ENCODE results near the gene KLHL29. TPM values are rescaled to one million over a fixed set of nuclear protein-coding genes. Genes with fewer than 3 reads are reported as not detected.

The KLHL29 gene
- total RNA-seq, 1 experiment from 2014 or later = 2.4 TPM

GRCh38 chr2:23453836-23454460 lies 69.0 kb downstream of the KLHL29 start:
- H3K4me1 Mint-ChIP-seq = peaks cover 2 to 11% of the 10 kb centered on the region in 2 experiments; a peak in 2 of 4 replicates
- H3K4me2 ChIP-seq (ENCODE audit: insufficient read depth, insufficient read length, low read length) = no peak overlapping the region
- H3K79me1 ChIP-seq (ENCODE audit: insufficient read depth, low read depth, low read length, poor library complexity, severe bottlenecking) = no peaks in the 10 kb centered on the region
- no peak overlapping the region for H3K4ac ChIP-seq (ENCODE audit: low read depth, low read length)
- H3K27me3 Mint-ChIP-seq (ENCODE audit: low read depth) = no peaks in the 10 kb centered on the region
- H3K9me3 Mint-ChIP-seq = no peaks in the 10 kb centered on the region
- no peak overlapping the region for H4K8ac ChIP-seq (replicated peaks; ENCODE audit: insufficient read length, low read depth, low read length)
- H2BK12ac ChIP-seq (ENCODE audit: insufficient read length, low read depth, low read length) = no peak overlapping the region
- H2BK15ac ChIP-seq (ENCODE audit: low read depth, low read length) = no peak overlapping the region
- no peak overlapping the region for H2BK20ac ChIP-seq (ENCODE audit: low read depth, low read length, poor library complexity, severe bottlenecking)
- no peak overlapping the region for H4K91ac ChIP-seq (ENCODE audit: insufficient read length, low read depth, low read length)
- no peaks in the 10 kb centered on the region for H3K9me3 ChIP-seq (ENCODE audit: control insufficient read depth, low read depth, low read length)
- H3K79me2 ChIP-seq (ENCODE audit: insufficient read depth, low read length) = no peaks in the 10 kb centered on the region
- H3K4me1 ChIP-seq (ENCODE audit: insufficient read depth, low read length) = no peaks in the 10 kb centered on the region; the same call in 1 of the 2 replicates
- no peak overlapping the region for H3K14ac ChIP-seq (ENCODE audit: insufficient read depth, low read length)
- H3T11ph ChIP-seq (ENCODE audit: low read length) = no peak overlapping the region
- no CpG with 5 or more reads among the region's 10 CpGs for WGBS (ENCODE audit: extremely low coverage, insufficient read length, low lambda C conversion rate)
- H2BK120ac ChIP-seq (ENCODE audit: low read depth, low read length, poor library complexity, severe bottlenecking) = no peak overlapping the region
- H3K27me3 ChIP-seq (ENCODE audit: insufficient read depth, low read length) = no peaks in the 10 kb centered on the region
- TF ChIP-seq CTCF (conservative IDR thresholded peaks at IDR 0.05) = no peak
- no peak overlapping the region for H3K27ac ChIP-seq (ENCODE audit: insufficient read length, low read depth, low read length)
- H3K9ac ChIP-seq (ENCODE audit: extremely low read depth, insufficient read length, low read length) = no peak overlapping the region
- no peak overlapping the region for H3K4me3 Mint-ChIP-seq
- no peak overlapping the region for H3K23ac ChIP-seq (ENCODE audit: insufficient read length, low read depth, low read length)
- H4K5ac ChIP-seq (ENCODE audit: insufficient read length, low read depth, low read length) = no peak overlapping the region
- no peaks in the 10 kb centered on the region for H4K20me1 ChIP-seq (ENCODE audit: control insufficient read depth, insufficient read depth, insufficient read length)
- H2AK5ac ChIP-seq (ENCODE audit: insufficient read length, low read length) = no peak overlapping the region
- no peak overlapping the region for H2BK5ac ChIP-seq (ENCODE audit: insufficient read length, low read length)
- no peak overlapping the region for H3K18ac ChIP-seq (ENCODE audit: insufficient read length, low read depth, low read length)
- H3K23me2 ChIP-seq (ENCODE audit: insufficient read length, low read depth, low read length, poor library complexity, severe bottlenecking) = peaks cover 3% of the 10 kb centered on the region
- H3K27ac Mint-ChIP-seq = no peak overlapping the region
- no peaks in the 10 kb centered on the region for H3K36me3 Mint-ChIP-seq (ENCODE audit: insufficient read depth in 1 of 3, low read depth in 3 of 3)
- H2AFZ ChIP-seq (ENCODE audit: low read length) = no peak overlapping the region
- H3K56ac ChIP-seq (ENCODE audit: insufficient read length, low read depth, low read length) = no peak overlapping the region
- DNase-seq = no peak
